ENCODE results near the gene CCT6A.
"Not testable (repeated sequence)": the region's sequence is repeated elsewhere in the genome, so short reads cannot be mapped to it uniquely, and the experiment has no call there.

CCT6A gene, protein sequence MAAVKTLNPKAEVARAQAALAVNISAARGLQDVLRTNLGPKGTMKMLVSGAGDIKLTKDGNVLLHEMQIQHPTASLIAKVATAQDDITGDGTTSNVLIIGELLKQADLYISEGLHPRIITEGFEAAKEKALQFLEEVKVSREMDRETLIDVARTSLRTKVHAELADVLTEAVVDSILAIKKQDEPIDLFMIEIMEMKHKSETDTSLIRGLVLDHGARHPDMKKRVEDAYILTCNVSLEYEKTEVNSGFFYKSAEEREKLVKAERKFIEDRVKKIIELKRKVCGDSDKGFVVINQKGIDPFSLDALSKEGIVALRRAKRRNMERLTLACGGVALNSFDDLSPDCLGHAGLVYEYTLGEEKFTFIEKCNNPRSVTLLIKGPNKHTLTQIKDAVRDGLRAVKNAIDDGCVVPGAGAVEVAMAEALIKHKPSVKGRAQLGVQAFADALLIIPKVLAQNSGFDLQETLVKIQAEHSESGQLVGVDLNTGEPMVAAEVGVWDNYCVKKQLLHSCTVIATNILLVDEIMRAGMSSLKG

GRCh38 chr7:56051339-56052191, at the start of gene CCT6A, which contains the start of gene PSPH:
Gene CCT6A (plus strand): TSS chr7:56051765. CDS start chr7:56051849, 84 bp downstream.
Gene PSPH (minus strand): TSS chr7:56051444. CDS start chr7:56021212, 30,232 bp downstream.
- TF ChIP-seq, protein P1, sequence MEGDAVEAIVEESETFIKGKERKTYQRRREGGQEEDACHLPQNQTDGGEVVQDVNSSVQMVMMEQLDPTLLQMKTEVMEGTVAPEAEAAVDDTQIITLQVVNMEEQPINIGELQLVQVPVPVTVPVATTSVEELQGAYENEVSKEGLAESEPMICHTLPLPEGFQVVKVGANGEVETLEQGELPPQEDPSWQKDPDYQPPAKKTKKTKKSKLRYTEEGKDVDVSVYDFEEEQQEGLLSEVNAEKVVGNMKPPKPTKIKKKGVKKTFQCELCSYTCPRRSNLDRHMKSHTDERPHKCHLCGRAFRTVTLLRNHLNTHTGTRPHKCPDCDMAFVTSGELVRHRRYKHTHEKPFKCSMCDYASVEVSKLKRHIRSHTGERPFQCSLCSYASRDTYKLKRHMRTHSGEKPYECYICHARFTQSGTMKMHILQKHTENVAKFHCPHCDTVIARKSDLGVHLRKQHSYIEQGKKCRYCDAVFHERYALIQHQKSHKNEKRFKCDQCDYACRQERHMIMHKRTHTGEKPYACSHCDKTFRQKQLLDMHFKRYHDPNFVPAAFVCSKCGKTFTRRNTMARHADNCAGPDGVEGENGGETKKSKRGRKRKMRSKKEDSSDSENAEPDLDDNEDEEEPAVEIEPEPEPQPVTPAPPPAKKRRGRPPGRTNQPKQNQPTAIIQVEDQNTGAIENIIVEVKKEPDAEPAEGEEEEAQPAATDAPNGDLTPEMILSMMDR (IDR thresholded peaks at IDR 0.05; ENCODE audit: control insufficient read depth, extremely low read depth, insufficient read depth): no peak
- peak; percentile 95 for DNase-seq (ENCODE audit: low read depth)
- H3K4me3 ChIP-seq (ENCODE audit: low read depth, low read length): peak within 1 kb of the TSS; percentile 98

DNA sequence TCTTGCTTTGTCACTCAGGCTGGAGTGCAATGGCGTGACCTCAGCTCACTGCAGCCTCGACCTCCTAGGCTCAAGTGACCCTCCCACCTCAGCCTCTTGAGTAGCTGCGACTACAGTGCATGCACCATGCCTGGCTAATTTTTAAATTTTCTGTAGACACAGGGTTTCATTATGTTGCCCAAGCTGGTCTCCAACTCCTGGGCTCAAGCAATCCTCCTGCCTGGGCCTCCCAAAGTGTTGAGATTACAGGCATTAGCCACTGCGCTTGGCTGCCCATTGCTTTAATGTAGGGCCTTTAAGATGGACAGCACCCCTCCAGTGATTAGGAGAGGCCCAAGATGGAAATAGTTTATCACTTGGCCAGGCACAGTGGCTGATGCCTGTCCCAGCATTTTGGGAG, 47.8 kb upstream of the CCT6A start:
- TF ChIP-seq, protein P1 (IDR thresholded peaks at IDR 0.05; ENCODE audit: control insufficient read depth, extremely low read depth, insufficient read depth): no peak
- no peak overlapping the region for H3K4me3 ChIP-seq (ENCODE audit: low read depth, low read length)
- DNase-seq (ENCODE audit: low read depth): no peak

DNA sequence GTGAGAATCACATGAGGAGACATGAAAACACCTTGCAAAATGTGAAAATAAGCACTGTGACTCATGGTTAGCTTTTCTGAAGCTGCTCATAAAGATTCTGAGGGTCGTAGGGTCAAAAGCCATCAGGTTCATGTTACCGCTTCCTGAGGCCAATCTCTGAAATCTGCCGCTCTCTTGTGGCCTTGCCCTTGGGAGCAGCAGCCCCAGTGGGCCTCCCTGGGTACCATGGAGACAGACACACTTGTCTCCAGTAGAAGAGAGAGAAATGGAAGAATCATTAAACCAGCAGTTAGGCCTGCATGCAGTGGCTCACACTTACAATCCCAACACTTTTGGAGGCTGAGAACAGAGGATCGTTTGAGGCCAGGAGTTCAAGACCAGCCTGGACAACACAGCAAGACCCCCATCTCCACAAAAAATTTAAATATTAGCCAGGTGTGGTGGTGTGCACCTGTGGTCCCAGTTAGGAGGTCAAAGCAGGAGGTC, 44.4 kb upstream of the CCT6A start:
- H3K4me3 ChIP-seq (ENCODE audit: low read depth, low read length): no peak overlapping the region
- no peak for DNase-seq (ENCODE audit: low read depth)
- TF ChIP-seq, protein P1 (IDR thresholded peaks at IDR 0.05; ENCODE audit: control insufficient read depth, extremely low read depth, insufficient read depth): no peak

DNA sequence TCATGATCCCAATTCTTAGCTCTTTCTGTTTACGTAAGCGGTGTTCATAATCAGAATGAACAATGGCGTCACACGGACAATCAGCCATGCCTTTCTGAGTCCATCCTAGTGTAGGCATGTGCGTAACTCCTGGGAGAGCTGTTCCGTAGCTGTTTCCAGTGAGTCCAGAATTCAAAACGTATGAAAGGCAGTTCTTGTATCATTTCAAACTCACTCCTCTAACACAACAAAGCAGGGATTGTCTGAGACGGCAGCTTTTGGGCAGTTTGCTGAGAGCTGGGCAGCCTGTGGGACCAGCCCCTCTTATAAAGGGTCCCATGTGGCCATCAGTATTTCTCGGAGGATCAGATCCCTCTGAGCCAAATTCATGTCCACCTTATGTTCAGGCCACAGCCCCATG, 43.7 kb upstream of the CCT6A start:
- DNase-seq (ENCODE audit: low read depth): no peak
- H3K4me3 ChIP-seq (ENCODE audit: low read depth, low read length): no peak overlapping the region
- TF ChIP-seq, protein P1 (IDR thresholded peaks at IDR 0.05; ENCODE audit: control insufficient read depth, extremely low read depth, insufficient read depth): no peak

- peak; percentile 79 for DNase-seq (ENCODE audit: low read depth)
- no peak overlapping the region for H3K4me3 ChIP-seq (ENCODE audit: low read depth, low read length)
- TF ChIP-seq, protein P1 (IDR thresholded peaks at IDR 0.05; ENCODE audit: control insufficient read depth, extremely low read depth, insufficient read depth): no peak
Observed at GRCh38 chr7:56009695-56010094, 41.9 kb upstream of the CCT6A start.

DNA sequence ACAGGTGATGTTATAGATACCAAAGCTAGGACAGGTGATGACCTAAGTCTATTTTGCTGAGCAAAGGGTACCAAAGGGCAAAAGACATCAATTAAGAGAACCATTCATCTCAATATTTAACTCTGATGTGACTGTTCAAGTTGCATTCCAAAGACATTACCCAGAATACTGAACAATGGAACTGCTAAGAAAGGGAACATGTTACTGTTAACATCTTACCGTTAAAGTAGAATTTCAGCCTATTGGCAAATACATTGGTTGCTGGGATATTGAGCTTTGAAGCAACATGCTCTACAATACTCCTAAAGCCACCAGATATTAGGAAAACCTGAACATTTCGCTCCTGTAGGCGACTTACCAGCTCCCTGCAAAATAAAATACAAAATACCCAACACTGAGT, 34.5 kb upstream of the CCT6A start:
- DNase-seq (ENCODE audit: low read depth): not testable (repeated sequence)

DNA sequence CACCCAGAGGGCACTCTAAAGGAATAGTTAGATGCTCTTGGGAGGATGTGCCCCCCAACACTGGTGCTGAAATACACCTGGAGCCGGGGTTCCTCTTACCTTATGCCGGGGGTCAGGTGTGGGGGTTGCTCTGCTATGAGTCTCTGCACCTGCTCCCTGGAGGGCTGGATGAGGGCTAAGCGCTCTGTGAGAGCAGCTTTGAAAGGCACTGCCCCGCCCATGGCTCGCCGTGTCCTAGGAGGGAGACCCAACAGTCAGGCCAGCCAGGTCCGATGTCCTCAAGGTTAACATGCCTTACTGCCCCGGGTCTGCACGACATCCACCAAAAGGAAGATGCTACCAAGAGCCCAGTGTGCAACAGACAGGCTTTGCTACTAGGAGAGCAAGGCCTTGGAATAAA, 32.1 kb upstream of the CCT6A start:
- no peak for DNase-seq (ENCODE audit: low read depth)
- no peak overlapping the region for H3K4me3 ChIP-seq (ENCODE audit: low read depth, low read length)
- TF ChIP-seq, protein P1 (IDR thresholded peaks at IDR 0.05; ENCODE audit: control insufficient read depth, extremely low read depth, insufficient read depth): no peak

More for the DNA sequence above, 34.5 kb upstream of the CCT6A start:
- H3K4me3 ChIP-seq (ENCODE audit: low read depth, low read length): not testable (repeated sequence)

Measured in LNCaP clone FGC (cell line).